Mucosa of descending colon (tissue), 3 donors: ENCODE measurements around the gene OSBPL2. TPM values are rescaled to one million over a fixed set of nuclear protein-coding genes. Genes with fewer than 3 reads are reported as not detected.

ENCODE experiments used
- ATAC-seq: fragments of 200-7000 bp; cut with Tn5 transposase; one replicate; pipeline ENCODE4 v1.9.1; 2020; ENCODE audit warnings: mild to moderate bottlenecking, moderate library complexity
- DNase-seq, 3 donors: peaks; one replicate each; pipeline ENCODE4 v3.0.0-alpha.2; 2020
- H3K36me3 ChIP-seq: fragments of 200-600 bp; one replicate; pipeline ENCODE4 v1.8.0; 2021; ENCODE audit warnings: low read depth, mild to moderate bottlenecking
- H3K4me1 ChIP-seq: fragments of 200-600 bp; one replicate; pipeline ENCODE4 v1.8.0; 2021; ENCODE audit warnings: low read depth, mild to moderate bottlenecking
- H3K4me3 ChIP-seq: fragments of 200-600 bp; one replicate; pipeline ENCODE4 v1.8.0; 2021; ENCODE audit warnings: mild to moderate bottlenecking
- H3K9me3 ChIP-seq: fragments of 200-600 bp; one replicate; pipeline ENCODE4 v1.8.0; 2021; ENCODE audit warnings: mild to moderate bottlenecking
- CTCF ChIP-seq: fragments of 200-600 bp; IDR thresholded peaks from one replicate; pipeline ENCODE4 v1.8.0; 2022; ENCODE audit warnings: antibody characterized with exemption, mild to moderate bottlenecking
- intact Hi-C, 2 donors: fragments of 100-400 bp; cut with DNase I in 1 of 2; cut with micrococcal nuclease in 1 of 2; formaldehyde crosslinking; loops; one replicate each; pipeline versions ENCODE4 v1.11.0 to v1.11.1; 2022; cut with DNase I, micrococcal nuclease
- total RNA-seq, 3 donors: library from RNA; stranded (reverse); fragmentation: NEBNext Ultra II Directional in 2 of 3; extraction: Animal tissue kit (Norgen Biotek cat#: 25700) in 2 of 3; gene quantifications; one replicate each; pipeline versions ENCODE4 v1.2.1 to v1.2.4, GENCODE V29; 2021 to 2023
- donor health status: DM: no; HTN: no; CAD: no; lungs with moderate emphysema.
- donor health status: DM: no; HTN: no; CAD: no.
- donor health status: DM: no; HTN: yes; CAD: no.

OSBPL2 gene
- total RNA-seq, 3 donors from 2014 or later, result 87.0 to 111 (median 91.6) TPM

DNA sequence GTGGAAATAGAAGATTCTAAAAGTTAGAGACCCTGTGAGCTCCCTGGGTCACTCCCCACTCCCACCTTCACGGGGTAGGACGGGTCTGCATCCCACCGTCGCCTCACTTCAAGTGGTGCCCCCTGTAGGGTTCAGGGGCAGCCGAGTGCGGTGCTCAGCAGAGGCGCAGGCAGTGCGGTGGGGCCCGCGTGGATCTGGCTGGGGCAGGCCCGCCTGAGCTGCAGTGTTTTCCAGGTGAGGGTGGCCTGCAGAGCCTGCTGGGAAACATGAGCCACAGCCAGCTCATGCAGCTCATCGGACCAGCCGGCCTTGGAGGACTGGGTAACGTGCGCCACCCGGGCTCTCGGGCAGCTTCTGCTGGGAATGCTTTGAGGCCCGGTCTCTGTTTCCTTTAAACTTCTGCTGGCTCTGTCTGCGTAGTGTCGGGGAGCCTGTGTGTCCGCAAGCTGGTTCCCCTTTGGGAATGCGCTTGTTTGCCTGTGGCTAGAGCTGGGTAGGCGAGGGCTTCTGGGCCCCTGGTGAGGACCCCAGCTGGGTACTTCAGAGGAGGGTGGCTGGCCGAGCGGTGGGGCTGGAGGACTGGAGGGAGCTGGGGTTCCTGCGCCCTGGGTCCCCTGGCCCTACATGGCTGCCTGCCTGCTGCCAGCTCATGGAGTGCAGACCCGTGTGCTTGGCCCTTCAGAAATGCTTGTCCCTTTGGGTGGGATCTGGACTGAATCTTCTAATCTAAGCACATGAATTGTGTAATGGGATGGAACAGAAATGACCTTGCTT lies 68.3 kb downstream of the OSBPL2 start:
- Histone ChIP-seq H3K4me1 (peaks cover 18% of the 10 kb centered on the region), H3K36me3 (peaks cover 21% of the 10 kb centered on the region), H3K9me3 (no peaks in the 10 kb centered on the region), H3K4me3 (no peak overlapping the region)
- intact Hi-C loops, result no loop called here
- TF ChIP-seq CTCF, result no peak
- no peak for ATAC-seq
- DNase-seq, result no peak

GRCh38 chr20:62307226-62308101 lies 69.1 kb downstream of the OSBPL2 start:
- Histone ChIP-seq H3K4me3 (no peak overlapping the region), H3K4me1 (peaks cover 18% of the 10 kb centered on the region), H3K9me3 (no peaks in the 10 kb centered on the region), H3K36me3 (peaks cover 21% of the 10 kb centered on the region)
- intact Hi-C loops, result no loop called here
- no peak for ATAC-seq
- no peak for TF ChIP-seq CTCF
- DNase-seq, result no peak

DNA sequence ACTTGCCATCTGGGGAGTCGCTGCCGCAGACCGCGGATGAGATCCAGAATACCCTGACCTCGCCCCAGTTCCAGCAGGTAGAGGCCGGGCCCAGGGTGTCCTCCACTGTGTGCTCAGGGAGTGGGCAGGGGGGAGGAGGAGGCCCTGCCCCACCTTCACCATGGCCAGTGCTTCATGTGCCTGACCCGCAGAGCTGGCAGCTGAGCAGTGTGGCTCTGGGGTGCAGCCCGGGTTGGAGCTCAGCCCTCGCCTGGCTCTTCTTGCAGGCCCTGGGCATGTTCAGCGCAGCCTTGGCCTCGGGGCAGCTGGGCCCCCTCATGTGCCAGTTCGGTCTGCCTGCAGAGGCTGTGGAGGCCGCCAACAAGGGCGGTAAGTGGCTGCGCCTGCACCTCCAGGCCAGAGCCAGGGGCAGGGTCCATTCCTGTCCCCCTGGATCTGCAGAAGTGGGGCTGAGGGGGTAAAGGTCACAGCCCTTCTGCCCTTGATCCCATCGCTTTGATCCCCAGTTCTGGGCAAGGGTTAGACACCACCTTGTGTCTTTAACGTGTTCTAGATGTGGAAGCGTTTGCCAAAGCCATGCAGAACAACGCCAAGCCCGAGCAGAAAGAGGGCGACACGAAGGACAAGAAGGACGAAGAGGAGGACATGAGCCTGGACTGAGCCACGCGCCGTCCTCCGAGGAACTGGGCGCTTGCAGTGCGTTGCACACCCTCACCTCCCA lies 69.9 kb downstream of the OSBPL2 start:
- peaks cover 18% of the 10 kb centered on the region for H3K4me1 ChIP-seq
- TF ChIP-seq CTCF, result no peak
- no peak overlapping the region for H3K4me3 ChIP-seq
- ATAC-seq, result no peak
- H3K9me3 ChIP-seq, result no peaks in the 10 kb centered on the region
- no peak for DNase-seq
- intact Hi-C loops, result no loop called here
- H3K36me3 ChIP-seq, result peaks cover 21% of the 10 kb centered on the region

DNA sequence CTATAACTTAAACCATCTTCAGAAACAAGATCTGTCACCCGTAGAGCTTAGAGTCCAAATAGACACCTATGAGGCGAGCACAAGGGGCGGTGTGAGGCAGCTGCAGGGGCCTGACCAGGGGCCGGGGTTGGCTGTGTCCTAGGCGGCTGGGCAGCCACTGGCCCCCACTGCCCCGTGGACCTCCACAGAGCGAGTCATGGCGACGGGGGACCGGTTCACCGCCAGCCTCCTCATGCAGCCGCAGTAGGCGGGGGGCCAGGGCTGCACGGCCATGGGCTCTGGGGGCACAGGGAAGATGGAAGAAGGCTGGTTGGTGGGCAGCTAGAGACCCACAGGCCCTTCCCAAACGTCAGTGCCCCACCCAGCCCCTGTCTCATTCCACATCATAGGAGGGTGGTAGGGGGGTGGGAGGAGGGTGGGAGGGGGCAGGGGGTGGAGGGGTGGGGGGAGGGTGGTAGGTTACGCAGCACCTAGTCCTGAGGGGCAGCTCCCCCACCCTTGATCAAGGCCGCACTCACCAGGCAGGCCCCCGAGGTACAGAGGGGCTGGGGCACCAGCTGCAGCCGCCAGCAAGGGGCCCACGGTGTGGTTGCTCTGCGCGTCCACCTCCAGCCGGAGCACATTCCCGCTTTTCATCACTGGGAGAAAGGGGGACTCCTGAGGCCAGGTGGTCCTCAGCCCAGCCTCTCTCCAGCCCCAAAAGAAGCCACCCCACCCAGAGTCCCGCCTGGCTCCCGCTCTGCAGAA lies 71.0 kb downstream of the OSBPL2 start:
- no peak for ATAC-seq
- DNase-seq, result no peak
- Histone ChIP-seq H3K4me3 (no peak overlapping the region), H3K36me3 (peaks cover 21% of the 10 kb centered on the region), H3K9me3 (no peaks in the 10 kb centered on the region), H3K4me1 (peaks cover 7% of the 10 kb centered on the region)
- no peak for TF ChIP-seq CTCF
- intact Hi-C loops, result no loop called here
